Measurements from ENCODE around the gene TMPRSS3. TPM values are rescaled to one million over a fixed set of nuclear protein-coding genes. Genes with fewer than 3 reads are reported as not detected.

Gene TMPRSS3
- total RNA-seq: not detected in 2 replicates
- long read RNA-seq: 0 reads

GRCh38 chr21:42395905-42396651 lies at the start of gene TMPRSS3:
TSS of gene TMPRSS3 (minus strand) at chr21:42396052. CDS start at chr21:42395417, 635 bp downstream.
- no peaks in the 10 kb centered on the region for H3K9me3 Mint-ChIP-seq
- H3K4me3 Mint-ChIP-seq: no peak within 1 kb of the TSS
- no peak within 1 kb of the TSS for H3K27ac Mint-ChIP-seq (ENCODE audit: unreplicated experiment)
- no peaks in the 10 kb centered on the region for H3K36me3 Mint-ChIP-seq (ENCODE audit: low read depth)
- TF ChIP-seq CTCF (conservative IDR thresholded peaks at IDR 0.05): no peak
- no peak for DNase-seq (ENCODE audit: low read depth, low spot score)
- no peaks in the 10 kb centered on the region for H3K27me3 Mint-ChIP-seq (ENCODE audit: low read depth)
- H3K4me1 Mint-ChIP-seq: peaks cover 23% of the 10 kb centered on the region

- Mint-ChIP-seq H3K27me3 (ENCODE audit: low read depth) (no peaks in the 10 kb centered on the region), H3K36me3 (ENCODE audit: low read depth) (no peaks in the 10 kb centered on the region), H3K27ac (ENCODE audit: unreplicated experiment) (no peak overlapping the region), H3K4me1 (peaks cover 7% of the 10 kb centered on the region), H3K4me3 (no peak overlapping the region), H3K9me3 (no peaks in the 10 kb centered on the region)
- no peak for TF ChIP-seq CTCF (conservative IDR thresholded peaks at IDR 0.05)
- DNase-seq (ENCODE audit: low read depth, low spot score): no peak
Measured at GRCh38 chr21:42445311-42445710, 49.5 kb upstream of the TMPRSS3 start.

GRCh38 chr21:42444745-42445059 lies 48.9 kb upstream of the TMPRSS3 start:
- Mint-ChIP-seq H3K27me3 (ENCODE audit: low read depth) (peaks cover 1% of the 10 kb centered on the region), H3K27ac (ENCODE audit: unreplicated experiment) (no peak overlapping the region), H3K36me3 (ENCODE audit: low read depth) (no peaks in the 10 kb centered on the region), H3K4me3 (no peak overlapping the region), H3K9me3 (no peaks in the 10 kb centered on the region), H3K4me1 (peaks cover 2% of the 10 kb centered on the region)
- DNase-seq (ENCODE audit: low read depth, low spot score): no peak
- TF ChIP-seq CTCF (conservative IDR thresholded peaks at IDR 0.05): no peak

GRCh38 chr21:42443876-42444744 lies 48.3 kb upstream of the TMPRSS3 start:
- H3K9me3 Mint-ChIP-seq: no peaks in the 10 kb centered on the region
- TF ChIP-seq CTCF (conservative IDR thresholded peaks at IDR 0.05): no peak
- no peak overlapping the region for H3K27ac Mint-ChIP-seq (ENCODE audit: unreplicated experiment)
- DNase-seq (ENCODE audit: low read depth, low spot score): no peak
- H3K4me3 Mint-ChIP-seq: no peak overlapping the region
- no peaks in the 10 kb centered on the region for H3K4me1 Mint-ChIP-seq
- no peaks in the 10 kb centered on the region for H3K36me3 Mint-ChIP-seq (ENCODE audit: low read depth)
- H3K27me3 Mint-ChIP-seq (ENCODE audit: low read depth): peaks cover 3% of the 10 kb centered on the region

- TF ChIP-seq CTCF (conservative IDR thresholded peaks at IDR 0.05): no peak
- Mint-ChIP-seq H3K27me3 (ENCODE audit: low read depth) (peaks cover 5% of the 10 kb centered on the region), H3K4me1 (no peaks in the 10 kb centered on the region), H3K27ac (ENCODE audit: unreplicated experiment) (no peak overlapping the region), H3K4me3 (no peak overlapping the region), H3K36me3 (ENCODE audit: low read depth) (no peaks in the 10 kb centered on the region), H3K9me3 (no peaks in the 10 kb centered on the region)
- no peak for DNase-seq (ENCODE audit: low read depth, low spot score)
Measured at GRCh38 chr21:42443181-42443785, 47.4 kb upstream of the TMPRSS3 start.

All from neural crest cell (in vitro differentiated cells).